Stimulated activated CD8-positive, alpha-beta memory T cell treated with anti-CD3 and anti-CD28 coated beads, Interleukin-15, amount 100 ng/mL, for 4 hours (primary cell): Measurements from ENCODE around the gene TRIM50.
"Not testable (repeated sequence)": the region's sequence is repeated elsewhere in the genome, so short reads cannot be mapped to it uniquely, and the experiment has no call there.

Experiments
- DNase-seq, 2 donors: peaks; one replicate each; pipeline ENCODE4 v3.0.0-alpha.2; 2020; ENCODE audit warnings: low read depth in 2 of 2

Gene TRIM50

GRCh38 chr7:73350306-73351068, 22.6 kb upstream of the TRIM50 start:
- DNase-seq: no peak

GRCh38 chr7:73349763-73350162, 21.9 kb upstream of the TRIM50 start:
- DNase-seq: no peak

- DNase-seq: no peak
Observed at GRCh38 chr7:73345951-73346350, 18.1 kb upstream of the TRIM50 start.

GRCh38 chr7:73345538-73345937, 17.7 kb upstream of the TRIM50 start:
- no peak for DNase-seq

GRCh38 chr7:73343671-73344380, 15.9 kb upstream of the TRIM50 start:
- no peak for DNase-seq

GRCh38 chr7:73342645-73343044, 14.8 kb upstream of the TRIM50 start:
- no peak for DNase-seq

- DNase-seq: no peak
Observed at GRCh38 chr7:73341877-73342276, 14.0 kb upstream of the TRIM50 start.

- DNase-seq: no peak
Observed at GRCh38 chr7:73340514-73340913, 12.6 kb upstream of the TRIM50 start.

GRCh38 chr7:73338321-73338720, 10.4 kb upstream of the TRIM50 start:
- no peak for DNase-seq

- DNase-seq: no peak
Observed at GRCh38 chr7:73332447-73332846, 4.6 kb upstream of the TRIM50 start.

- no peak for DNase-seq
Observed at GRCh38 chr7:73330772-73331171, 2.9 kb upstream of the TRIM50 start.

- no peak for DNase-seq
Observed at GRCh38 chr7:73329861-73330581, 2.1 kb upstream of the TRIM50 start.

GRCh38 chr7:73328696-73329095, 814 bp upstream of the TRIM50 start:
- no peak for DNase-seq

- DNase-seq: not testable (repeated sequence)
Observed at GRCh38 chr7:73327449-73327848, 433 bp downstream of the TRIM50 start.

GRCh38 chr7:73325424-73325823, 2.5 kb downstream of the TRIM50 start:
- not testable (repeated sequence) for DNase-seq

- peak in 1 of 2 donors; percentile 9 for DNase-seq
Observed at GRCh38 chr7:73324081-73324845, 3.6 kb downstream of the TRIM50 start.

GRCh38 chr7:73323434-73324080, 4.3 kb downstream of the TRIM50 start:
- DNase-seq: not testable (repeated sequence)

GRCh38 chr7:73320009-73320408, 7.9 kb downstream of the TRIM50 start:
- not testable (repeated sequence) for DNase-seq

GRCh38 chr7:73319541-73319940, 8.3 kb downstream of the TRIM50 start:
- not testable (repeated sequence) for DNase-seq

GRCh38 chr7:73318656-73319204, 9.2 kb downstream of the TRIM50 start:
- DNase-seq: not testable (repeated sequence)

GRCh38 chr7:73316521-73316920, 11.4 kb downstream of the TRIM50 start:
- DNase-seq: no peak
